Stimulated activated CD4-positive, alpha-beta T cell treated with anti-CD3 and anti-CD28 coated beads, Interleukin-4, amount 100 ng/mL, for 24 hours (primary cell): ENCODE measurements around the gene NYAP2.

Source experiments
- DNase-seq: peaks from one replicate; pipeline ENCODE4 v3.0.0-alpha.2; 2020

Gene NYAP2

DNA sequence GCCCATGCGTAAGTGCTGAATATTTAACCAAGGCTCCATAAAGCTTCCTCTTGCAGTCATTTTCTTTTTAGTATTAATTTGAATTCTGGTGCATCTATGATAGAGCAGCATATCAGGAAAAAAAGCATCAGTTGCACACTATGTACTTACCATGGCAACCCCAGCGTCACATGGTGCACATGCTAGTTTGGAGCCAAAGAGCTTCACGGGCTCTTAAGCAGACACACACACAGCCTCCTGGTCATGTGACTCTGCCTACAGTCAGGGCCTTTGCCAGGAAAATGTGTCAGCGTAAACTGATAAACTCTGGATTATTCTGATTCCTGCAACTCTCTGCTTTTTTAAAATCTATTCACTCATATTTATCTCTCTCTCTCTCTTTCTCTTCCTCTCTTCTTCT is 30.2 kb downstream of the NYAP2 start:
- DNase-seq, result no peak

GRCh38 chr2:225431105-225431863 is 31.8 kb downstream of the NYAP2 start:
- DNase-seq, result no peak

DNA sequence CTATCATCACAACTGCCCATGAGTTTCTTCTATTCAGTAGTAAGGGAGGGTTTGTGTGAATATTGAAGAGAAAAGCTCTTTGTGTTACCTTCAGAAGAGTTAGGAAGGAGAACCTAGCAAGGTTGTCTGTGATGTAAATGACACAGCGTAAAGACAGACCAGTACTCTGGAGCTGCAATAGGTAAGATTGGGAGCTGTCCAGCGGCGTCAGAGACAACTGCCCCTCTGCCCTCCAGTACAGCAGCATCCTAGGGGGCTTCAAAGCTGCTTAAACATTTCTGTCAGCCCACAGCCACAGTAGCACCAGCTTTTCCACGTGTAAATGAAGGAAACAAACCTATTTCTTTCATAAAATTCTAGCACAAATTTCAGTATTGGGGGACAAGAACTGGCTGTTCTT is 34.5 kb downstream of the NYAP2 start:
- no peak for DNase-seq

- DNase-seq, result no peak
Measured at GRCh38 chr2:225437319-225437718, 37.8 kb downstream of the NYAP2 start.

DNA sequence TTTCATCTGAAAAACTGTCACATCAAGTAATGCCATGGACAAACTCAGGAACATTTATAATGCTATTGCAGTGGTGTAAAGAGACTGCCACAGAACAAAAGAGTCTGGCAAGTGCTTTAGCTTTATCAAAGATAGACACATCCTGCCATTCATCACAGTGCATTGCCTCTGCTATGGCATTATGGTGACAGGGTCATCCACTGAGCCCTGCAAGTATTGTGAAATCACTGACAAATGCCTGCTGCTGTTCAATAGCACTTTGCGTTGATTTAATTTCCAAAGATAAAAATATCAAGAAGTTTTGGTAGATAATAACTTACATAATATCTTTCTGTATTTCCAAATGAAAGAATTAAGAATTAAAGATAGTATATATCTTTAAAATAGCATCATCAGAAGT is 38.7 kb downstream of the NYAP2 start:
- no peak for DNase-seq

- no peak for DNase-seq
Measured at GRCh38 chr2:225452677-225453076, 53.2 kb downstream of the NYAP2 start.

DNA sequence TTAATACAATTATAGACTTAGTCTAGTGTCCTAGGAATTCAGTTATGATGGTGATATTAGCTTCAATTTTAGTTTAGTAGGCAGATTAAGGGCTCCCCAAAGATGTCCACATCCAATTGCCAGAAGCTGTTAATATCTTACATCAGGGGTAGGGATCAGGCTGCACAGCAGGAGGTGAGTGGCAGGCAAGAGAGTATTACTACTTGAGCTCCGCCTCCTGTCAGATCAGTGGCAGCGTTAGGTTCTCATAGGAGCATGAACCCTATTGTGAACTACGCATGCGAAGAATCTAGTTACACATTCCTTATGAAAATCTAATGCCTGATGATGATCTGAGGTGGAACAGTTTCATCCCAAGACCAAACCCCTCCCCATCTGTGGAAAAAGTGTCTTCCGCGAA is 54.9 kb downstream of the NYAP2 start:
- DNase-seq, result no peak

GRCh38 chr2:225456619-225457260 is 57.2 kb downstream of the NYAP2 start:
- no peak for DNase-seq

GRCh38 chr2:225457482-225457881 is 58.0 kb downstream of the NYAP2 start:
- DNase-seq, result no peak

DNA sequence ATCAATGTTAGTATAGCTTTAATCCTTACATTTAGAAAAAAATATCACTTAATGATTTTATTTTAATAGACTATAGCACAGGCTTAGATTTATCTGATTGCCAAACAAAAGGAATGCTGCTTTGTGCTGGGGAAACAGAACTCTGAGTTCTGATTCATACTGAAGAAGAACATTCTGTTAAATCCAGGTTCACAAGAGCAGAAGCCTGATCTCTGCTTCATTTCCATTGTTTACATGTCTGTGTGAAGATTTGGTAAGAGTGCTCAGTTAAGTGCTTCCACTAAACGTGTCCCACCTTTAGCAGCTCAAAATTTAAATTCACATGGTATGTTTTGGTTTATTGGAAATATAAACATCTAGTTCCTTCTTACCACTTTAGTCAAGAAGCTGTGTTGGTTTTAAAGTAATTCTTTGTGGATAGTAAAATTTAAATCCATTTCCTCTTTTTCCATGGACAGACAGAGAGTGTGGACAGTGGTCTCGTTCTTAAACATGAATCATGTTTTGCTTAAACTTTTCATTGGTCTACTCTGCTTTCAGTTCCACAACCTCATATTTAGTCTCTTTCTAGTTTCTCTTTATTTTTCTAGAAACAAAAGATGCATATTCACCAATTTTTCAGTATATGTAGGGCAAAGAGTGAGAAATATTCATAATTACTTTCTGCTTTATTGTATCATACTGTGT is 59.1 kb downstream of the NYAP2 start:
- DNase-seq, result no peak

GRCh38 chr2:225462417-225462816 is 62.9 kb downstream of the NYAP2 start:
- DNase-seq, result no peak

DNA sequence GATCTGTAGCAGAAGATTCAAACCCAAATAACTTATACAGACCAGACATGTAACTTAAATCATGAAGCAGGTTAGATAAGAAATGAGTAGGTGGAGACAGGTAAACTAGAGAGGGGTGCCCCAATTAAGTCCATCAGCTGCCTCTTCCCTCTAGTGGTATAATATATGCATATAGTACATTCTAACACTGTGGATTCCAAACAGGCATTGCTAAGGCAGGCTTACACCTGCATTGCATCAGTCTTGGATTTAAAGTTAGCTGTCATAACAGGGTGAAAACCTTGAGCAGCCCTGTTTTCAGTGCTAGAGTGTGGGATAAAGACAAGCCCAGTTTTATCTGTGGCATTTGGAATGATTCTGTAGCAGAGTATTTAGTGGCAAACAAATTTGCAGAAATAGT is 63.4 kb downstream of the NYAP2 start:
- DNase-seq, result no peak

GRCh38 chr2:225463449-225463848 is 63.9 kb downstream of the NYAP2 start:
- no peak for DNase-seq

- DNase-seq, result no peak
Measured at GRCh38 chr2:225464346-225465025, 65.0 kb downstream of the NYAP2 start.

- no peak for DNase-seq
Measured at GRCh38 chr2:225465827-225466226, 66.3 kb downstream of the NYAP2 start.

GRCh38 chr2:225466891-225467604 is 67.5 kb downstream of the NYAP2 start:
- no peak for DNase-seq

DNA sequence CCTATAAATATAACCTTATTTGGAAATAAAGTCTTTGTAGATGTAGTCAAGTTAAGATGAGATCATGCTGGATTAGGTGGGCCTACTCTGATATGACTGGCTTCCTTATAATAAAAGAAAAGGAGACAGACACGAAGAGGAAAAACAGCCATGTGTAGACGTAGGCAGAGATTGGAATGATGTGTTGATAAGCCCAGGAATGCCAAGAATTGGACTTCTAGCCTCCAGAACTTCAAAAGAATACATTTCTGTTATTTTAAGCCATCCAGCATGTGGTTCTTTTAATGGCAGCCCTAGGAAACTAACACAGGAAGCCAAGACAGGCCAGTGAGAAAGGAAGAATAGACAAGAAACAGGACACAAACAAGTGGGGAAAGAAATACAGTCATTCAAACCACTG is 68.6 kb downstream of the NYAP2 start:
- DNase-seq, result no peak

DNA sequence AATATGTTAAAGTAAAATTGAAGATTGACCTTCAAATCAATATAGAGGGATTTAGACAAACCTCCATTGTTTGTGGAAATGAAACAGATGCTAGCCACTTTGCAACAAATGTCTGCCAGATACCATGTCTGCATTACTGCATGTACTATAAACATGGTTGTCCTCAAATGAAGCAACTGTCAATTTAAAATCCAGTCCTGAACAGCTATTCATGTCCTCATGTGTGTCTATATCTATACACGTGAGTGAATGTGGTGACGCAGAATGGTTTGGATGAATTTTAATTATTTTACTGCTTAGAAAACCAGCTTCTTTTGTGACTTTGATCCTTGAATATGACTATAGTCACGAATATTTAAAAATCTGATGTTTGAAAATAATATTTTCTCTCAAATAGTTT is 71.5 kb downstream of the NYAP2 start:
- DNase-seq, result no peak

DNA sequence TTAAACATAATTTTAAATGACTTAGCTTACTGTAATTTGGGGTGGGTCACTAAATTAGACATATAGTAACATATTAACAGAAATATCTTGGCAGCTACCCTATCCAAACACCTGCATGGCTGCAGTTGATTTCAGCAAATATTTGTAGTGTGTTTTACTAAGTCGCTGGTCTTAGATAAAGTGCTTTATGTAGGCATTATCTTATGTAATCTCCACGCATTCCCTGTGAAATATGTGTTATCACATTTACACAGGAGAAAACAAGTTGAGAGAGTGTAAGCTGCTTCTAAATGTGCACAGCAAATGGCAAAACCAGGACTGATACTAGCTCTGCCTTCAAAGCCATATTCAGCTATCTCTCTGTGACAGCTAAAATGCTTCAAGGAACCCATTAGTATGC is 72.0 kb downstream of the NYAP2 start:
- no peak for DNase-seq

DNA sequence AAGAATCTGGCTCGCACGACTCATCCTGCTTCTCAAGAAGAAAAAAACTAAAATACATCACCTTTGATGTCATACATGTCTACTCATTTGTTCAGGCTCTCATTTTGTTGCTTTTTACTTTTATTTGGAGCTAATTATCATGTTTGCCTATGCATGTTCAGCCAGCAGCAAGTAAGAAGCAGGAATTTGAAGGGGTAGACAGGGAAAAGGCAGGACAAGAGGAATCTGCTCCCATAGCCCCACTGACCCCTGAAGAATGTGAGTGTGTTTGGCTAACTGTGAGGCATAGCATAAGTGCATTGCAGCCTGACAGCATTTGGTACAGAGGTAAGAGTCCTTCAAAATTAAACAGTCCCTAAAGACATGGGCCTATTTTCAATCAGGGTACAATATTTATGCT is 72.7 kb downstream of the NYAP2 start:
- no peak for DNase-seq

GRCh38 chr2:225479386-225479785 is 79.9 kb downstream of the NYAP2 start:
- no peak for DNase-seq

GRCh38 chr2:225484751-225485150 is 85.2 kb downstream of the NYAP2 start:
- DNase-seq, result no peak

DNA sequence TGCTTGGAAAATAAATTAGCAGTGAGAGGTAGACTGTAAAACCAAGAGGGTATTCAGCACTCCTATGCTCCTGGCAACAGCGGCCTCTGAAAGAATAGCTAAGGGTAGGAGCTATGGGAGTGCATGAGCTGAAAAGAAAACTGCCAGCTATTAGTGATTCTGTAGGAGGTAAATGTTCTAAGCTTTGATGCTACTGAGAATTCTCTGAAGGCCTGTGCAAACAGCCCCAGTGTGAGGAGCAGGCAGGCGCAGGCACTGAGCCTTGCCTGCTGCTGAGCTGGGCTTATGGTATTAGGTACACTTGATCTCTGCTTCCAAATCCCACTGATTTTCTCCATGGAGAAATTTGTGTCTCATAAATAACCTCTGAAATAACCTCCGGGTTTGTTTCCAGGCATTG is 86.7 kb downstream of the NYAP2 start:
- no peak for DNase-seq
